GM23338 (cell line): ENCODE results near the gene TFF1. TPM values are rescaled to one million over a fixed set of nuclear protein-coding genes. Genes with fewer than 3 reads are reported as not detected.
A peak's percentile ranks its signal among the peaks of the same experiment; 100 is the strongest.

Source experiments
- ATAC-seq: fragments of 200-7000 bp; cut with Tn5 transposase; 3 replicates; pipeline ENCODE4 v1.9.1; 2020
- DNase-seq: peaks from one replicate; pipeline ENCODE4 v3.0.0-alpha.2; 2015; ENCODE audit warnings: low spot score
- H2AFZ ChIP-seq: fragments of 200-600 bp; sonication (generic); 2 replicates; pipeline ENCODE4 v1.8.0; 2016; ENCODE audit warnings: antibody characterized with exemption, mild to moderate bottlenecking, moderate library complexity
- H3F3A ChIP-seq: fragments of 200-600 bp; sonication (generic); replicated peaks from 2 replicates; pipeline ENCODE4 v1.8.0; 2017; ENCODE audit warnings: antibody characterized with exemption, mixed run types, low read depth
- H3K27ac ChIP-seq: fragments of 200-600 bp; sonication (generic); 2 replicates; pipeline ENCODE4 v1.6.1; 2016; ENCODE audit warnings: low read depth
- H3K27me3 ChIP-seq: fragments of 200-600 bp; sonication (generic); 2 replicates; pipeline ENCODE4 v1.8.0; 2016; ENCODE audit warnings: mild to moderate bottlenecking, mixed run types, moderate library complexity; ENCODE audit not compliant: insufficient read depth
- H3K36me3 ChIP-seq: fragments of 200-600 bp; sonication (generic); 2 replicates; pipeline ENCODE4 v1.8.0; 2016; ENCODE audit warnings: mild to moderate bottlenecking; ENCODE audit not compliant: insufficient read depth
- H3K4me1 ChIP-seq: fragments of 200-600 bp; sonication (generic); 2 replicates; pipeline ENCODE4 v1.8.0; 2016; ENCODE audit warnings: mild to moderate bottlenecking, moderate library complexity; ENCODE audit not compliant: insufficient read depth
- H3K4me2 ChIP-seq: fragments of 200-600 bp; sonication (generic); 2 replicates; pipeline ENCODE4 v1.7.1; 2017; ENCODE audit warnings: mixed run types
- H3K4me3 ChIP-seq: fragments of 200-600 bp; sonication (generic); 2 replicates; pipeline ENCODE4 v1.6.1; 2016; ENCODE audit warnings: mixed run types
- H3K79me2 ChIP-seq: fragments of 200-600 bp; sonication (generic); replicated peaks from 2 replicates; pipeline ENCODE4 v1.8.0; 2017; ENCODE audit warnings: mild to moderate bottlenecking; ENCODE audit not compliant: insufficient read depth
- H3K9me2 ChIP-seq: fragments of 200-600 bp; sonication (generic); 2 replicates; pipeline ENCODE4 v1.8.0; 2017; ENCODE audit not compliant: insufficient read depth
- H4K20me1 ChIP-seq: fragments of 200-600 bp; sonication (generic); replicated peaks from 2 replicates; pipeline ENCODE4 v1.8.0; 2017; ENCODE audit warnings: mild to moderate bottlenecking; ENCODE audit not compliant: insufficient read depth
- H3K27ac Mint-ChIP-seq: 2 replicates; pipeline ENCODE4 v1.8.0; 2020; ENCODE audit warnings: inconsistent platforms, mild to moderate bottlenecking, moderate library complexity, mixed read lengths
- H3K27me3 Mint-ChIP-seq: 3 replicates; pipeline ENCODE4 v1.8.0; 2022; ENCODE audit warnings: low read depth, mild to moderate bottlenecking, moderate library complexity, mixed read lengths, inconsistent platforms; ENCODE audit not compliant: insufficient read depth, poor library complexity
- H3K36me3 Mint-ChIP-seq: 3 replicates; pipeline ENCODE4 v1.8.0; 2021; ENCODE audit warnings: low read depth, mild to moderate bottlenecking, inconsistent platforms, moderate library complexity, mixed read lengths
- H3K4me1 Mint-ChIP-seq: 3 replicates; pipeline ENCODE4 v1.8.0; 2020; ENCODE audit warnings: mild to moderate bottlenecking, inconsistent platforms, mixed read lengths
- H3K4me3 Mint-ChIP-seq: 3 replicates; pipeline ENCODE4 v1.8.0; 2021; ENCODE audit warnings: moderate library complexity, mild to moderate bottlenecking, inconsistent platforms, mixed read lengths
- H3K9me3 Mint-ChIP-seq: 3 replicates; pipeline ENCODE4 v1.8.0; 2020; ENCODE audit warnings: moderate library complexity, mild to moderate bottlenecking, inconsistent platforms, mixed read lengths
- CREB1 ChIP-seq: fragments of 250-450 bp; sonication (Bioruptor Pico); IDR thresholded peaks from 2 replicates; pipeline ENCODE4 v1.5.0; 2020; ENCODE audit warnings: low read depth, mild to moderate bottlenecking, moderate library complexity
- CTCF ChIP-seq, 2 experiments: fragments of 200-600 bp in 1 of 2; sonication (generic) in 1 of 2; conservative IDR thresholded peaks; 2 replicates each; pipeline versions ENCODE4 v1.5.1 to v1.6.1; 2016 to 2017; ENCODE audit warnings: antibody characterized with exemption in 2 of 2, low read depth in 2 of 2, mild to moderate bottlenecking in 2 of 2, moderate library complexity in 1 of 2
- ETS1 ChIP-seq: IDR thresholded peaks from 2 replicates; pipeline ENCODE4 v1.6.1; 2016; ENCODE audit warnings: antibody characterized with exemption
- EZH2phosphoT487 ChIP-seq: fragments of 200-600 bp; sonication (generic); IDR thresholded peaks from one replicate; pipeline ENCODE4 v1.8.1; 2018; ENCODE audit warnings: antibody characterized with exemption; ENCODE audit not compliant: unreplicated experiment
- JUNB ChIP-seq: IDR thresholded peaks from one replicate; pipeline ENCODE4 v1.6.1; 2016; ENCODE audit warnings: antibody characterized with exemption; ENCODE audit not compliant: unreplicated experiment
- NANOG ChIP-seq: IDR thresholded peaks from 2 replicates; pipeline ENCODE4 v1.6.1; 2016; ENCODE audit warnings: antibody characterized with exemption, borderline replicate concordance
- POLR2AphosphoS5 ChIP-seq: IDR thresholded peaks from 2 replicates; pipeline ENCODE4 v1.6.1; 2016; ENCODE audit warnings: antibody characterized with exemption, low read depth
- ZNF114 ChIP-seq: fragments of 250-450 bp; sonication (Bioruptor Pico); IDR thresholded peaks from 2 replicates; pipeline ENCODE4 v1.5.0; 2020; ENCODE audit warnings: mild to moderate bottlenecking, moderate library complexity
- ZNF331 ChIP-seq: fragments of 250-450 bp; sonication (Bioruptor Pico); IDR thresholded peaks from 2 replicates; pipeline ENCODE4 v1.5.0; 2020; ENCODE audit warnings: low read depth, mild to moderate bottlenecking, moderate library complexity
- polyA plus RNA-seq: library from polyadenylated mRNA; unstranded; fragments of >200 nt; fragmentation: Nextera tagmentation; extraction: Ambion mirVana; gene quantifications from 2 replicates; pipeline ENCODE4 v1.2.1, GENCODE V29; 2016
- total RNA-seq: library from RNA; depleted of rRNA; stranded (reverse); fragments of >200 nt; shearing (Covaris generic); gene quantifications from 2 replicates; pipeline ENCODE4 v1.2.3, GENCODE V29; 2014
- TF ChIP-seq, protein P1 (sequence below): IDR thresholded peaks from one replicate; pipeline ENCODE4 v1.6.1; 2018; ENCODE audit warnings: antibody characterized with exemption; ENCODE audit not compliant: unreplicated experiment

TFF1 gene
- total and polyA plus RNA-seq, 2 experiments from 2014 or later: not detected

- no peak for TF ChIP-seq CREB1 (CRISPR knock-in tag)
- TF ChIP-seq JUNB: no peak
- no peak for TF ChIP-seq ETS1
- no peak for TF ChIP-seq POLR2AphosphoS5
- TF ChIP-seq ZNF331 (CRISPR knock-in tag): no peak
- TF ChIP-seq EZH2phosphoT487: no peak
- no peak for TF ChIP-seq NANOG
- no peak for TF ChIP-seq CTCF (conservative IDR thresholded peaks at IDR 0.05; ENCODE audit: low read depth in 2 of 2)
- TF ChIP-seq ZNF114: no peak
Measured at GRCh38 chr21:42337276-42337675, 29.1 kb downstream of the TFF1 start (continued).

DNA sequence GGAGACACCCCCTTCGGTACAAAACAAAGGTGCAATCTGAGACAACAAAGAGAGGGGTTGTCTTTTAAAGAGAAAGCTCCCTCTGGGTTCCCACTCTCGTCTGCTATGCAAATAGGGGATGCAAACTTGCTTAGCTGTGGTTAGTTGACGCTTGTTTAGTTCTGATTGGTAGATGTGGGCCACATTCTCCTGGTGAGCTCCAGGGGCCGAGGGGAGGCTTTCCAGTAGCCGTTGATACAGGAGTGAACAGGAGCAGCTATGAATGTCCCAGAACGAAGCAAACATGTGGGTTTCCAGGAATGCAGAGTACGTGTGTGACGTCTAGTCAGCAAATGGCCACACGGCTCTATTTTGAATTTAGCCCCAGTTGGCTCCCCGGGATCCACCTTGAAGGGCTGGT is 30.3 kb downstream of the TFF1 start:
- Mint-ChIP-seq H3K27ac (peak overlapping the region; percentile 95), H3K36me3 (peaks cover 10% of the 10 kb centered on the region), H3K27me3 (peaks cover 14% of the 10 kb centered on the region), H3K9me3 (peaks cover 17% of the 10 kb centered on the region), H3K4me1 (peaks cover 34% of the 10 kb centered on the region; the same call in 2 of the 3 replicates), H3K4me3 (peak overlapping the region; percentile 47; the same call in 2 of the 3 replicates)
- Histone ChIP-seq H3K4me1 (peaks cover 14% of the 10 kb centered on the region; the same call in 1 of the 2 replicates), H3K9me2 (no peaks in the 10 kb centered on the region), H3K4me2 (peak overlapping the region; percentile 42), H3F3A (no peaks in the 10 kb centered on the region; the same call in 1 of the 2 replicates), H2AFZ (no peak overlapping the region), H3K27ac (peak overlapping the region; percentile 84), H3K27me3 (no peaks in the 10 kb centered on the region), H3K36me3 (no peaks in the 10 kb centered on the region), H3K79me2 (no peaks in the 10 kb centered on the region), H3K4me3 (peak overlapping the region; percentile 3; the same call in 1 of the 2 replicates), H4K20me1 (no peaks in the 10 kb centered on the region)
- peak; percentile 62 for TF ChIP-seq POLR2AphosphoS5
- TF ChIP-seq, protein P1, sequence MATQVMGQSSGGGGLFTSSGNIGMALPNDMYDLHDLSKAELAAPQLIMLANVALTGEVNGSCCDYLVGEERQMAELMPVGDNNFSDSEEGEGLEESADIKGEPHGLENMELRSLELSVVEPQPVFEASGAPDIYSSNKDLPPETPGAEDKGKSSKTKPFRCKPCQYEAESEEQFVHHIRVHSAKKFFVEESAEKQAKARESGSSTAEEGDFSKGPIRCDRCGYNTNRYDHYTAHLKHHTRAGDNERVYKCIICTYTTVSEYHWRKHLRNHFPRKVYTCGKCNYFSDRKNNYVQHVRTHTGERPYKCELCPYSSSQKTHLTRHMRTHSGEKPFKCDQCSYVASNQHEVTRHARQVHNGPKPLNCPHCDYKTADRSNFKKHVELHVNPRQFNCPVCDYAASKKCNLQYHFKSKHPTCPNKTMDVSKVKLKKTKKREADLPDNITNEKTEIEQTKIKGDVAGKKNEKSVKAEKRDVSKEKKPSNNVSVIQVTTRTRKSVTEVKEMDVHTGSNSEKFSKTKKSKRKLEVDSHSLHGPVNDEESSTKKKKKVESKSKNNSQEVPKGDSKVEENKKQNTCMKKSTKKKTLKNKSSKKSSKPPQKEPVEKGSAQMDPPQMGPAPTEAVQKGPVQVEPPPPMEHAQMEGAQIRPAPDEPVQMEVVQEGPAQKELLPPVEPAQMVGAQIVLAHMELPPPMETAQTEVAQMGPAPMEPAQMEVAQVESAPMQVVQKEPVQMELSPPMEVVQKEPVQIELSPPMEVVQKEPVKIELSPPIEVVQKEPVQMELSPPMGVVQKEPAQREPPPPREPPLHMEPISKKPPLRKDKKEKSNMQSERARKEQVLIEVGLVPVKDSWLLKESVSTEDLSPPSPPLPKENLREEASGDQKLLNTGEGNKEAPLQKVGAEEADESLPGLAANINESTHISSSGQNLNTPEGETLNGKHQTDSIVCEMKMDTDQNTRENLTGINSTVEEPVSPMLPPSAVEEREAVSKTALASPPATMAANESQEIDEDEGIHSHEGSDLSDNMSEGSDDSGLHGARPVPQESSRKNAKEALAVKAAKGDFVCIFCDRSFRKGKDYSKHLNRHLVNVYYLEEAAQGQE: no peak
- DNase-seq (peak; percentile 94), ATAC-seq (peak; percentile 90)
